ENCODE measurements around the gene RSRC2.

GRCh38 chr12:122519418-122519817 lies 7.3 kb downstream of the RSRC2 start:
- TF ChIP-seq, protein P1, sequence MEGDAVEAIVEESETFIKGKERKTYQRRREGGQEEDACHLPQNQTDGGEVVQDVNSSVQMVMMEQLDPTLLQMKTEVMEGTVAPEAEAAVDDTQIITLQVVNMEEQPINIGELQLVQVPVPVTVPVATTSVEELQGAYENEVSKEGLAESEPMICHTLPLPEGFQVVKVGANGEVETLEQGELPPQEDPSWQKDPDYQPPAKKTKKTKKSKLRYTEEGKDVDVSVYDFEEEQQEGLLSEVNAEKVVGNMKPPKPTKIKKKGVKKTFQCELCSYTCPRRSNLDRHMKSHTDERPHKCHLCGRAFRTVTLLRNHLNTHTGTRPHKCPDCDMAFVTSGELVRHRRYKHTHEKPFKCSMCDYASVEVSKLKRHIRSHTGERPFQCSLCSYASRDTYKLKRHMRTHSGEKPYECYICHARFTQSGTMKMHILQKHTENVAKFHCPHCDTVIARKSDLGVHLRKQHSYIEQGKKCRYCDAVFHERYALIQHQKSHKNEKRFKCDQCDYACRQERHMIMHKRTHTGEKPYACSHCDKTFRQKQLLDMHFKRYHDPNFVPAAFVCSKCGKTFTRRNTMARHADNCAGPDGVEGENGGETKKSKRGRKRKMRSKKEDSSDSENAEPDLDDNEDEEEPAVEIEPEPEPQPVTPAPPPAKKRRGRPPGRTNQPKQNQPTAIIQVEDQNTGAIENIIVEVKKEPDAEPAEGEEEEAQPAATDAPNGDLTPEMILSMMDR (IDR thresholded peaks at IDR 0.05 in 4 of 5, conservative IDR thresholded peaks at IDR 0.05 in 1 of 5) = peak in 1 of 5 experiments; percentile 12
- TF ChIP-seq POLR2A (IDR thresholded peaks at IDR 0.05) = no peak
